T1000 (cell line): Measurements from ENCODE around the gene LIMCH1.
"Not testable (repeated sequence)": the region's sequence is repeated elsewhere in the genome, so short reads cannot be mapped to it uniquely, and the experiment has no call there.

Experiments used
- DNase-seq: peaks from one replicate; lab custom pipeline; 2025; ENCODE audit warnings: mixed read lengths; lab: John Stamatoyannopoulos, UW

Gene LIMCH1, protein sequence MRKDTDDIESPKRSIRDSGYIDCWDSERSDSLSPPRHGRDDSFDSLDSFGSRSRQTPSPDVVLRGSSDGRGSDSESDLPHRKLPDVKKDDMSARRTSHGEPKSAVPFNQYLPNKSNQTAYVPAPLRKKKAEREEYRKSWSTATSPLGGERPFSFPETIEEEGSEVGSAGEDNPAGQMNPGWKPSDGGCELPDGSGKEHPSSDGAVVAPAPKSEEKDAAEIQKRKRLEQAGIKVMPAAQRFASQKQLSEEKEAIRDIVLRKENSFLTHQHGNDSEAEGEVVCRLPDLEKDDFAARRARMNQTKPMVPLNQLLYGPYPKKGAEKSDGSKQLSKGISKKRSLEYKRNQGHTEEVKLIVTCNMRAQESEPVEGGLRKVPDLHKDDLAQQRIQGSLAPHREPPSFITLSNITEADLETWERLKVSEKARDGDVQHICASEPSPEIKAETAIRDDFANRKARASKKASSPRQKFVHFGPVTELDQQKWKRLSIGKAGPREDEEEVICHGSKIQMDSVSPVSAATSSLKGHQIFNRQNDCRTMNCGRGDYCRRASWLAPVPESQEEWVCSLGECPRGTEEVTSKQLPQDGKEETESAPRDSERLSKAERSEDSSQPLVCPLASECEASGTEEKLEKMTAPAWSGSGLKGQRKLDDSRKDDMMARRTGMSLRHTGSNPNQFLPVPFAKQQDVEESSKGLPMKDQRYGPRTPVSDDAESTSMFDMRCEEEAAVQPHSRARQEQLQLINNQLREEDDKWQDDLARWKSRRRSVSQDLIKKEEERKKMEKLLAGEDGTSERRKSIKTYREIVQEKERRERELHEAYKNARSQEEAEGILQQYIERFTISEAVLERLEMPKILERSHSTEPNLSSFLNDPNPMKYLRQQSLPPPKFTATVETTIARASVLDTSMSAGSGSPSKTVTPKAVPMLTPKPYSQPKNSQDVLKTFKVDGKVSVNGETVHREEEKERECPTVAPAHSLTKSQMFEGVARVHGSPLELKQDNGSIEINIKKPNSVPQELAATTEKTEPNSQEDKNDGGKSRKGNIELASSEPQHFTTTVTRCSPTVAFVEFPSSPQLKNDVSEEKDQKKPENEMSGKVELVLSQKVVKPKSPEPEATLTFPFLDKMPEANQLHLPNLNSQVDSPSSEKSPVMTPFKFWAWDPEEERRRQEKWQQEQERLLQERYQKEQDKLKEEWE (N-terminal part only)

DNA sequence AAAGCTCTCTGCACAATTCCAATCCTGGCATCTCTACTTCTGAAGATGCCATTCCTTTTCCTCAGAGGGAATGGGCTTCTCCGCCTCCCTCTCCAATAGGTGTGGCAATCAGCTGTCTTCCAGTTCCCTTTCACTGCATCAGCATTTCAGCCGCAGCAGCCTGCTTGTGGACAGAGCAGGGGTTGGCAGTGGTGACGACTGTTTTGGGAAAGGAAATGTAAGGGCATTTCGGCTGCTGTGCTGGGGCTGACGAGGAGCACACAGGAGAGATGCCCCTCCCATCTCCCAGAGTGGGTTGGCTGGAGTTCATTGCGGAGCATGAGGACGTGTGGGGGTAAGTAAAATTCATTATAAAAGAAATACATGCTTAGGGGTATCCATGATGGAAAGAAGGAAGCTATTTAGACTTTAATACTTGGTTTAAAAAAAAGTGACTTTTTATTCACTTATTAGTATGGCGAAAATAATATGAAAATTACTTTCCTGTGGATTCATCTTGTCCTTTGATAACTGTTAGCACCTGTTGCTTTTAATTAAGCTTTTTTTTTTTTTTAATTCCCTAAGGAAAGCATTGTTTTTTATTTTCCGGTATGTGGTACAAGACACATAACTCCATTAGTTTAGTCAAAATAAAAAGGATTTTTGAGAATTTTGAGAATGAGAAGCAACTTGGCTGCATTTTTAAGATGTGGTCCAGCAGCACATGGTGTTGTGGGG, at the start of gene LIMCH1:
Gene LIMCH1 (plus strand): TSS at position 141 of the 717 bp plus-strand sequence. CDS start 67,839 bp downstream, outside the sequence.
- DNase-seq = no peak

GRCh38 chr4:41491081-41491576, 46.8 kb upstream of the LIMCH1 start:
- not testable (repeated sequence) for DNase-seq

- no peak for DNase-seq
Measured at GRCh38 chr4:41496977-41497376, 41.0 kb upstream of the LIMCH1 start.

GRCh38 chr4:41498177-41498576, 39.8 kb upstream of the LIMCH1 start:
- DNase-seq = no peak

DNA sequence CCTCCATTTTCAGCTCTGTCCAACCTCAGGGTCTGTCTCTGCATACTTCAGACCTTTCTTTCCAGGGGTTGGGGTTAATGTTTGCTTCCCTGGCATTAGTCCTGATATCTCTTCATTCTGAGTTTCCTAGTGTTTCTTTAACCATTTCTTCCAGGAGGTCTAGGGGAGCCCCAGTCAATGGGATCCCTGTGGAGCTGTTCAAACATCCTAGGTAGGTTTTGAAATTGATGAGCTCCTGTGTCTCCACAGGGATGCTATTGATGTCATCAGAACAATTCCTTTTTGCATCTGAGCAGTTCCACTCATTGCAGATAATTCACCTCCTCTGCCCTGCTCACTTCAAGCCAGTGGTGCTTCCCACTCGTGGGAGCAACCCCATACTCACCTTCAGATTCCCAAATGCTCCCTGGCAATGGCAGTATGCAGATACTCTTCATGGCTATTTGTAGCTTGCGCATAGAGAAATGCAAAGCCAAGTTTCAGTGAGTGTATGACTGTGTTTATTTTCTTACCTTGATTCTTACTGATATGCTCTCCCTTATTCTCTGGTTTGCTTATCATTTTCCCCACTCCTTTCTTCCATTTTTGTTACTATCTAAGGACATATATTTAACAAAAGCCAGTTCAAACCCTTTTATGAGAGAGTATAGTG, 33.7 kb upstream of the LIMCH1 start:
- DNase-seq = no peak

GRCh38 chr4:41505161-41505661, 32.7 kb upstream of the LIMCH1 start:
- DNase-seq = no peak

DNA sequence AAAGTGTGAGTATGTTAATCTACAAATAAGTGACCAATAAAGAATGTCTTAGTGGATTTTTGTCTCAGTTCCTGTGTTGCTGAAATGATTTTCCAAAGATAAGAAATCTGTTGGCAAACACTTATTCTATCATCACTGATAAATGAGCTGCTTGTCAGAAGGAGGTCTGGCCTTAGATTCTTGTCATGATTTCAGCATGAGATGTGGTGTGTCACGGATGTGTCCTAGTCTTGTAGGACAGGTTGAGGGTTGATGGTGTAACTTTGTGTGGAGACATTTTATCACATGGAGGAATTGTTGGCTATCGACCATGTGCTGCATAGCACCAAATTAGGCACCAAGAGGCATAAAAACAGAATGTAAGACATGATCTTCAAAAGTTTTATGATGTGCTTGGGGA, 31.8 kb upstream of the LIMCH1 start:
- DNase-seq = no peak

DNA sequence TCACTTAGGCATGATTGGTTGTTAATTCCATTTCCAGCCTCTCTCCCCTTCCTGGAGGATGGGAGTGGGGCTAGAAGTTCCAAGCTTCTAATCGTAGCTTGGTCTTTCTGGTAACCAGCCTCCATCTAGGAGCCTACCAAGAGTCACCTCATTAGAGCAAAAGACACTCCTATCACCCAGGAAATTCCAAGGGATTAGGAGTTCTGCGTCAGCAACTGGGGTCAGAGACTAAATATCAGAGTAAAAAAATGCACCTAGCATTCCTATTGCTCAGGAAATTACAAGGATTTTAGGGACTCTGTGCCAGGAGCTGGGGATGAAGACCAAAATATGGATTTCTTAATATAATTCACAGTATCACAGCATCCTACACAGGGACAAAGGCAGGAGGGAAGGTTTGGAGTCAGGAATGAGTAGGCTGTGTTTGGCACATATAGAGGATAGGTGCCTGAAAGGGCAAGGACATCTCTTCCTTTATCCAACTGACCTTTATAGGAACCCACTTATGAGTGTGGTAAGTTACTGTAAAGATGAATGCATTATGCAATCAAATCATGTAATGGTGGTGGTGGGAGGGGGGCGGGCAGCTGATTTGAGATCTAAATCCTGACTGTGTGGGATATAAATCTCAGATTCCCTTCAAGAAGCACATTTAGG, 30.5 kb upstream of the LIMCH1 start:
- DNase-seq = no peak

- no peak for DNase-seq
Measured at GRCh38 chr4:41509451-41509866, 28.5 kb upstream of the LIMCH1 start.

DNA sequence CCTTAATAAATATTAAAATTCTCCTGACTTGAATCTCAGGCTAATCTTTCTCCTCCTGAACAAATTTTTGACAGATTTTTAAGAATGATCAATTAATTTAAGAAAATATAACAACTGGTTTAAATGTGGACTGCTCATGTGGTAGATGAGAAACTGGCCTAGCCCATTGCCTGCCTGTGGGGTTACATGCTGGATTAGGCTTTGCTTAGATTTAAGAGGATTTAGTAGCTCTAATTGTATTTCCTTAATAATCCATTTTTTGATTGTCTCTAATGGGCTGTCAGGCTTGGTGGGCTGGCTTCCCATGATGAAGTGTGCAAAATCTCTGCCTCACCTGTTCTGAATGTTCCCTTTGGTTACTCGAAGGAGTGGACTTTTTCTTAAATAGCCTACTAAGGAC, 27.8 kb upstream of the LIMCH1 start:
- no peak for DNase-seq

GRCh38 chr4:41512136-41512535, 25.8 kb upstream of the LIMCH1 start:
- no peak for DNase-seq

DNA sequence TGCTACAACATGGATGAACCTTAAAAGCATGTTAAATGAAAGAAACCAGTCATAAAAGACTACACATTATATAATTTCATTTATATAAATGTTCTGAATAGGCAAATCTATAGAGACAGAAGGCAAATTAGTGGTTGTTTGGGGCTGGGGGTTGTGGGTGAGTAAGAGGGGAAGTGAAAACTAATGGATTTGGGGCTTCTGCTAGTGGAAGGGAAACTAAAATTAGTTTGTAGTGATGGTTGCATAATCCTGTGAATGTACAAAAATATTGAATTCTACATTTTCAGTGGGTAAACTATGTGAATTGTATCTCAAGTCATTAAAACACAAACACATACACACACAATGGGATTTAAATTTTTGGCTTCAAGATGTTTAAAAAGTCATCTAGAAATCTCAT, 25.4 kb upstream of the LIMCH1 start:
- DNase-seq = no peak

GRCh38 chr4:41514169-41514568, 23.8 kb upstream of the LIMCH1 start:
- DNase-seq = no peak

- DNase-seq = no peak
Measured at GRCh38 chr4:41514766-41515481, 23.0 kb upstream of the LIMCH1 start.

DNA sequence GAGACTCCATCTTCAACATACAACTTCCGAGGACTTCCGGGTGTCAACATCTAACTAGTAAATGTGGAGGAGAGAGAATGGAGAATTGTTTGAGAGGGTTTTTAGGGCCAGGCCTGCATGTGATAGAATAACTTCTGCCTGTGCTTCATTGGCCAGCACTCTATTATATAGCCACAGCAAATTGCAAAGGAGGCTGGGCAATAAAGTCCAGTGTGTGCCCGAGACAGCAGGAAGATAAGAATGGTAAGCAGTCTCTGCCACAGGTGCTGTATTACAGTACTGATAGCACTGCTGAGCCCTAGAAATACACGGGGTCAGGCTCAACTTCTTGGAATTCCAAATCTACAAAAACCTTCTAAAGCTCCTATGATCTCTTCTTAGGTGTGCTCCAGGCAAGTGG, 20.8 kb upstream of the LIMCH1 start:
- DNase-seq = no peak

GRCh38 chr4:41517747-41518146, 20.2 kb upstream of the LIMCH1 start:
- DNase-seq = no peak

GRCh38 chr4:41524425-41524824, 13.5 kb upstream of the LIMCH1 start:
- DNase-seq = no peak

DNA sequence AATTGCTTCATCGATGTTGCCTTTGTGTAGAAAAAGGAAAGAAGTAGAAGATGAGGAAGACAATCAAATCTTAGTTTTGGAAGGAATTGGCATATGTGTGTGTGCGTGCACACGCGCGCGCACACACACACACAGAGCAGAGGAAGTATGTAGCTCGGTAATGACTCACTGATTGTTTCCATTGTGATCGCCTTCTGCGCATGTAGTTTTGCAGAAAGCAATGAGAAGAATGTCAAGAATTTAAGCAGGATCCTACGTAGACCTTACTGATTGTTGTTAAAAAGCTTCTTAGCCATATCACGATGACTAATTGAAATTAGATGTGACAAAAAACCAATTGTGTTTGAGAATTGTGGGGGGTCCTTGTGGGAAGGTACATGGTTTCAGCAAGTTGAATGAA, 12.8 kb upstream of the LIMCH1 start:
- peak; percentile 35 for DNase-seq

- no peak for DNase-seq
Measured at GRCh38 chr4:41526628-41527027, 11.3 kb upstream of the LIMCH1 start.
